Suprapubic skin (tissue), 4 donors: ENCODE data around the gene UAP1. TPM values are rescaled to one million over a fixed set of nuclear protein-coding genes. Genes with fewer than 3 reads are reported as not detected.

Experiments used
- DNase-seq, 2 donors: peaks; one replicate each; pipeline ENCODE4 v3.0.0-alpha.2; 2019; ENCODE audit warnings: low spot score in 2 of 2
- H3K27ac ChIP-seq: fragments of 200-600 bp; sonication (generic); one replicate; pipeline ENCODE4 v1.5.1; 2019
- H3K27me3 ChIP-seq: fragments of 200-600 bp; sonication (generic); one replicate; pipeline ENCODE4 v1.5.1; 2019
- H3K36me3 ChIP-seq: fragments of 200-600 bp; sonication (generic); one replicate; pipeline ENCODE4 v1.5.1; 2019
- H3K4me1 ChIP-seq: fragments of 200-600 bp; sonication (generic); one replicate; pipeline ENCODE4 v1.5.1; 2019
- H3K4me3 ChIP-seq: fragments of 200-600 bp; sonication (generic); one replicate; pipeline ENCODE4 v1.5.1; 2019; ENCODE audit warnings: mild to moderate bottlenecking
- H3K9me3 ChIP-seq: fragments of 200-600 bp; sonication (generic); one replicate; pipeline ENCODE4 v1.5.1; 2019
- EP300 ChIP-seq: sonication (generic); formaldehyde crosslinking; IDR thresholded peaks from one replicate; pipeline ENCODE4 v1.6.1; 2017; ENCODE audit warnings: antibody characterized with exemption
- POLR2A ChIP-seq, 2 donors: fragments of 450-650 bp; IDR thresholded peaks; one replicate each; pipeline ENCODE4 v1.6.1; 2017; ENCODE audit warnings: antibody characterized with exemption in 2 of 2, mild to moderate bottlenecking in 2 of 2, moderate library complexity in 2 of 2
- POLR2AphosphoS5 ChIP-seq, 3 donors: sonication (generic); formaldehyde crosslinking; IDR thresholded peaks; one replicate each; pipeline ENCODE4 v1.6.1; 2017; ENCODE audit warnings: antibody characterized with exemption in 3 of 3
- WGBS: methylation state at CpG from one replicate; pipeline ENCODE4 v1.1.5; 2018; 5-methylcytosine and 5-hydroxymethylcytosine counted together
- total RNA-seq, 4 donors: library from RNA; depleted of rRNA; stranded (reverse); fragments of >200 nt; gene quantifications; one replicate each; pipeline ENCODE4 v1.1.0, GENCODE V29; 2016
- TF ChIP-seq, protein P1 (sequence below), 2 donors: fragments of 200-600 bp in 1 of 2; fragments of 450-650 bp in 1 of 2; sonication (generic) in 1 of 2; IDR thresholded peaks; one replicate each; pipeline ENCODE4 v1.5.1; 2016 to 2019; ENCODE audit warnings: antibody characterized with exemption in 2 of 2, mild to moderate bottlenecking in 1 of 2, moderate library complexity in 1 of 2

Gene UAP1
- total RNA-seq, 4 donors from 2014 or later = 27.0 to 65.7 (median 47.9) TPM

DNA sequence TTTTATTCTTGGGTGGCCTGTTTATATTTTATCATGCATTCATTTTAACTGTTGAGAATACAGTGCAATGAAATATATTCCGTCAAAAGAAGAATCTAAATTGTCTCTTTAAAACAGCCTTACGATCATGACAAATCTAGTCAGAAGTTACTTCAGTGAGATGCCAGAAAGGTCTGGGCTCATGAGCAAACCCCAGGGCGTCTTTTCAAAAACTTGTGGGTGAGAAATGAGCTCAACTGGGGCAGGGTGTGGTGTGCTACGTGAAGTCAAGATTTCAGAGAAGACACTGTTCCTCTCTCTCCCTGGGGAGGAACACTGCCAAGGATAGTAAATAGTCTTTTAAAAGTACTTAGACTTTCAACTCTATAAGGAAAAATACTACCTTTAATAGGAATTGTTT, 13.4 kb upstream of the UAP1 start:
- H3K9me3 ChIP-seq = no peaks in the 10 kb centered on the region
- WGBS = 26% methylated on average over 4 of the region's 4 CpGs
- no peaks in the 10 kb centered on the region for H3K36me3 ChIP-seq
- H3K27ac ChIP-seq = peak overlapping the region; percentile 88
- TF ChIP-seq, protein P1, sequence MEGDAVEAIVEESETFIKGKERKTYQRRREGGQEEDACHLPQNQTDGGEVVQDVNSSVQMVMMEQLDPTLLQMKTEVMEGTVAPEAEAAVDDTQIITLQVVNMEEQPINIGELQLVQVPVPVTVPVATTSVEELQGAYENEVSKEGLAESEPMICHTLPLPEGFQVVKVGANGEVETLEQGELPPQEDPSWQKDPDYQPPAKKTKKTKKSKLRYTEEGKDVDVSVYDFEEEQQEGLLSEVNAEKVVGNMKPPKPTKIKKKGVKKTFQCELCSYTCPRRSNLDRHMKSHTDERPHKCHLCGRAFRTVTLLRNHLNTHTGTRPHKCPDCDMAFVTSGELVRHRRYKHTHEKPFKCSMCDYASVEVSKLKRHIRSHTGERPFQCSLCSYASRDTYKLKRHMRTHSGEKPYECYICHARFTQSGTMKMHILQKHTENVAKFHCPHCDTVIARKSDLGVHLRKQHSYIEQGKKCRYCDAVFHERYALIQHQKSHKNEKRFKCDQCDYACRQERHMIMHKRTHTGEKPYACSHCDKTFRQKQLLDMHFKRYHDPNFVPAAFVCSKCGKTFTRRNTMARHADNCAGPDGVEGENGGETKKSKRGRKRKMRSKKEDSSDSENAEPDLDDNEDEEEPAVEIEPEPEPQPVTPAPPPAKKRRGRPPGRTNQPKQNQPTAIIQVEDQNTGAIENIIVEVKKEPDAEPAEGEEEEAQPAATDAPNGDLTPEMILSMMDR (IDR thresholded peaks at IDR 0.05) = no peak
- TF ChIP-seq POLR2AphosphoS5 (IDR thresholded peaks at IDR 0.05) = peak in 1 of 3 donors; percentile 56
- no peak overlapping the region for H3K4me3 ChIP-seq
- peaks cover 33% of the 10 kb centered on the region for H3K4me1 ChIP-seq
- no peaks in the 10 kb centered on the region for H3K27me3 ChIP-seq
- peak; percentile 82 to 83 for DNase-seq

DNA sequence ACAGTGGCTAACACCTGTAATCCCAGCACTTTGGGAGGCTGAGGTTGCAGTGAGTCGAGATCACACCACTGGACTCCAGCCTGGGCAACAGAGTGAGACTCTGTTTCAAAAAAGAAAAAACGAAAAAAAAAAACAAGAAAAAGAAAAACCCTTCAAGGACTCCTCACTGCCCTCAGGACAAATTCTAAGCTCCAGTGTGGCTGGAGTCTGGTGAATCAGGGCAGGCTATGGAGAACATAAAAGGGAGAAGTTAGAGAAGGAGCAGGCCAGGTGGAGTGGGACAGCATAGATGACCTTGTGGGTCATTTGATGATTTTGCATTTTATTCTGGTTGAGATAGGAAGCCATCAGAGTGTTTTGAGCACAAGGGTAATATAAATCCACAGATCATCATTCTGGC, 12.5 kb upstream of the UAP1 start:
- Histone ChIP-seq H3K4me1 (peaks cover 33% of the 10 kb centered on the region), H3K36me3 (no peaks in the 10 kb centered on the region), H3K27ac (peak overlapping the region; percentile 88), H3K4me3 (no peak overlapping the region), H3K27me3 (no peaks in the 10 kb centered on the region), H3K9me3 (no peaks in the 10 kb centered on the region)
- WGBS = 56% methylated on average over 2 of the region's 2 CpGs
- DNase-seq = no peak
- TF ChIP-seq, protein P1 (IDR thresholded peaks at IDR 0.05) = no peak
- TF ChIP-seq POLR2A (IDR thresholded peaks at IDR 0.05) (no peak), POLR2AphosphoS5 (IDR thresholded peaks at IDR 0.05) (no peak)

DNA sequence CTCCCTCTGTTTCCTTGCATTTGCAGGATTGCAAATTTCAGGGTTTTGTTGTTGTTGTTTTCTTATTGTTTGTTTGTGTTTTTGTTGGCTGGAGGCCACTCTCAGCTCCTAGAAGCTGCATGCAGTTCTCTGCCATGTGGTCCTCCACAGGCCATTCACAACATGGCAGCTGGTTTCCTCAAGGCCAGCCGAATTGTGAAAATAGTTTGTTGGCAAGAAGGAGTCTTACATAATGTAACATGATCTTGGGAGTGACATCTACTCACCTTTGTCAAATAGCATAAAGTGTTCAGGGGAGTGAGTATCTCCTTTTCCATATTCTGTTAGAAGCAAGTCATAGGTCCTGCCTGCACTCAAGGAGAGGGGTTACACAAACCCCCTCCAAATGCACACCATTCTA, 10.6 kb upstream of the UAP1 start:
- TF ChIP-seq, protein P1 (IDR thresholded peaks at IDR 0.05) = no peak
- TF ChIP-seq POLR2A (IDR thresholded peaks at IDR 0.05) = no peak
- TF ChIP-seq EP300 = no peak
- TF ChIP-seq POLR2AphosphoS5 (IDR thresholded peaks at IDR 0.05) = no peak
- Histone ChIP-seq H3K36me3 (no peaks in the 10 kb centered on the region), H3K27me3 (no peaks in the 10 kb centered on the region), H3K9me3 (no peaks in the 10 kb centered on the region), H3K4me3 (no peak overlapping the region), H3K4me1 (peaks cover 37% of the 10 kb centered on the region), H3K27ac (no peak overlapping the region)
- DNase-seq = no peak
- WGBS = 39% methylated on average over 1 of the region's 1 CpG

DNA sequence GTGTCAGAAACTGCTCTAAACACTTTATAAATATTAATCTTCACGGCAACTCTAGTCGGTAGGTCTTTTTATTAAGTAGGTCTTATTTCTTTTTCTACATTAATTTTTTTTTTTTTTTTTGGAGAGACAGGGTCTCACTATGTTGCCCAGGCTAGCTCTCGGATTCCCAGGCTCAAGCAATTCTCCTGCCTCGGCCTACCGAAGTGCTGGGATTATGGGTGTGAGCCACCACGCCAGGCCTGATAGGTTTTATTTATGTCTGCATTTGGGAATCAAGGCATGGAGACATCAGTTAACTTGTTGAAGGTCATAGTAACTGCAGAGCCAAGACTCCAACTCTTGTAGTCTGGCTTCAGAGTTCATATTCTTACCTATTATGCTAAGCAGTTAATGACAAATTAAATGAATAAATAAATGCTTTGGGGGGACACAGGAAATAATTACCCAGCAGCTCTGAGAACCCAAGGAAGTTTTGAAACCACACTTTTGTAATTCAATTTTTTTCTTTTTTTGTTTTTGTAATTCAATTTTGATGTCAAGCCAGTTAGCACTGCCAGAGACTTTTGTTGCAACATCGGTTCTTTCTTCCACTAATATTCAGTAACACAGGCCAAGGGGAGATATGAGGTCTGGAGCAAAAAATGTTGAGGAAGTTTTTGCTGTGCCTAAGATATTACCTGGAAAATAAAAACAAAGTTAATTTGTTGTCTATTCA, 9.4 kb upstream of the UAP1 start:
- WGBS = 55% methylated on average over 7 of the region's 7 CpGs
- Histone ChIP-seq H3K9me3 (no peaks in the 10 kb centered on the region), H3K27me3 (no peaks in the 10 kb centered on the region), H3K27ac (peak overlapping the region; percentile 80), H3K4me1 (peaks cover 37% of the 10 kb centered on the region), H3K4me3 (no peak overlapping the region), H3K36me3 (no peaks in the 10 kb centered on the region)
- TF ChIP-seq EP300 (no peak), POLR2AphosphoS5 (IDR thresholded peaks at IDR 0.05) (no peak), POLR2A (IDR thresholded peaks at IDR 0.05) (no peak)
- TF ChIP-seq, protein P1 (IDR thresholded peaks at IDR 0.05) = no peak
- DNase-seq = peak in 1 of 2 donors; percentile 57

DNA sequence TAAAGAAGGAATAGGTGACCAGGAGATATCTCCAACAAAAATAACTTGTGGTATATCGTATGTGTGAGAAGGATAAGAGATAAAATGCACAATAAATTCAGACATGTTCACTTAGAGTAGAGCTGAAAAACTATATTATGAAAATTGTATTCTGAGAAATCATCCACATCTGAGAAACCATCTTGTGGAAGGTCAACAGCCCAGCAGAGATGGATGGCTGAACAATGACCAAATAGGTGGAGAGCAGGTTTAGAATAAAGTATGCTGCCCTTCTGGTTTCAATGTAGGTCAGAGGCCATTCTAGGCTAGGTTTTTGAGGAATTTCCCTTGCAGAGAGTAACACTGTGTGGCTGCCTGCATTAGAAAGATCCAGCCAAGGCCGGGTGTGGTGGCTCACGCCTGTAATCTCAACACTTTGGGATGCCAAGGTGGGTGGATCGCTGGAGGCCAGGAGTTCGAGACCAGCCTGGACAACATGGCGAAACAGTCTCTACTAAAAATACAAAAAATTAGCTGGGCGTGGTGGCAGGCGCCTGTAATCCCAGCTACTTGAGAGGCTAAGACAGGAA, 8.8 kb upstream of the UAP1 start:
- no peaks in the 10 kb centered on the region for H3K27me3 ChIP-seq
- no peak overlapping the region for H3K4me3 ChIP-seq
- H3K27ac ChIP-seq = peak overlapping the region; percentile 79
- H3K4me1 ChIP-seq = peaks cover 34% of the 10 kb centered on the region
- no peaks in the 10 kb centered on the region for H3K9me3 ChIP-seq
- TF ChIP-seq, protein P1 (IDR thresholded peaks at IDR 0.05) = no peak
- no peak for TF ChIP-seq EP300
- TF ChIP-seq POLR2AphosphoS5 (IDR thresholded peaks at IDR 0.05) = no peak
- TF ChIP-seq POLR2A (IDR thresholded peaks at IDR 0.05) = no peak
- WGBS = 80% methylated on average over 8 of the region's 8 CpGs
- DNase-seq = peak in 1 of 2 donors; percentile 60
- no peaks in the 10 kb centered on the region for H3K36me3 ChIP-seq
